ENCODE data around the gene MACROH2A1. TPM values are rescaled to one million over a fixed set of nuclear protein-coding genes. Genes with fewer than 3 reads are reported as not detected.

Gene MACROH2A1
- polyA plus RNA-seq, 1 donor = 99.7 TPM

GRCh38 chr5:135313405-135313804 is 85.6 kb downstream of the MACROH2A1 start:
- no peak for DNase-seq

DNA sequence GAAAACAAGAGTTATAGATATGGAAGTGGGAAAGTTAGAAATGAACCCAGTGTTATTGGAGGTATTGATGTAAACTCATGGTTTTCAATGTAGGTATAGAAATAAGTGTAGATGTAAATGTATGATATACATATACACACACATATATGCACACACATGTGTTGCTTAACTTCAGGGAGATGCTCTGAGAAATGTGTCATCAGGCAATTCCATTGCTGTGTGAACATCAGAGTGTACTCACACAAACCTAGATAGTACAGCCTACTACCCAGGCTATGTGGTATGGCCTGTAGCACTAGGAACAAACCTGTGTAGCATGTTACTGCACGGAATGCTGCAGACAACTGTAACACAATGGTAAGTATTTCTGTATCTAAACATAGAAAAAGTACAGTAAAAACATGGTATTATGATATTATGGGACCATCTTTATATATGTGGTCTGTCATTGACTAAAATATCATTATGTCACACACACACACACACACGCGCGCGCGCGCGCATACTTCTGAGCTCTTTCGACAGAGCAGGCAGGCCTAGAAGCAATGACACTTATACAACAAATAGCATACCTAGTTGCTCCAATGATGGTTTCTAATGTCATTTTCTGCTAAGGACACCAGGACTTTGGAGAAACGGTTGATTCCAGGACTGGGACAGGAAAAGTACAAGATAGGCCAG is 86.6 kb downstream of the MACROH2A1 start:
- no peak for DNase-seq

- no peak for DNase-seq
These were observed 88.6 kb downstream of the MACROH2A1 start for GRCh38 chr5:135310328-135310989.

- no peak for DNase-seq
These were observed 89.4 kb downstream of the MACROH2A1 start for GRCh38 chr5:135309391-135310327.

GRCh38 chr5:135308752-135309151 is 90.3 kb downstream of the MACROH2A1 start:
- DNase-seq = no peak

- DNase-seq = no peak
These were observed 90.8 kb downstream of the MACROH2A1 start for GRCh38 chr5:135308245-135308644.

- DNase-seq = no peak
These were observed 91.7 kb downstream of the MACROH2A1 start for GRCh38 chr5:135307143-135307903.

GRCh38 chr5:135306557-135306956 is 92.5 kb downstream of the MACROH2A1 start:
- no peak for DNase-seq

DNA sequence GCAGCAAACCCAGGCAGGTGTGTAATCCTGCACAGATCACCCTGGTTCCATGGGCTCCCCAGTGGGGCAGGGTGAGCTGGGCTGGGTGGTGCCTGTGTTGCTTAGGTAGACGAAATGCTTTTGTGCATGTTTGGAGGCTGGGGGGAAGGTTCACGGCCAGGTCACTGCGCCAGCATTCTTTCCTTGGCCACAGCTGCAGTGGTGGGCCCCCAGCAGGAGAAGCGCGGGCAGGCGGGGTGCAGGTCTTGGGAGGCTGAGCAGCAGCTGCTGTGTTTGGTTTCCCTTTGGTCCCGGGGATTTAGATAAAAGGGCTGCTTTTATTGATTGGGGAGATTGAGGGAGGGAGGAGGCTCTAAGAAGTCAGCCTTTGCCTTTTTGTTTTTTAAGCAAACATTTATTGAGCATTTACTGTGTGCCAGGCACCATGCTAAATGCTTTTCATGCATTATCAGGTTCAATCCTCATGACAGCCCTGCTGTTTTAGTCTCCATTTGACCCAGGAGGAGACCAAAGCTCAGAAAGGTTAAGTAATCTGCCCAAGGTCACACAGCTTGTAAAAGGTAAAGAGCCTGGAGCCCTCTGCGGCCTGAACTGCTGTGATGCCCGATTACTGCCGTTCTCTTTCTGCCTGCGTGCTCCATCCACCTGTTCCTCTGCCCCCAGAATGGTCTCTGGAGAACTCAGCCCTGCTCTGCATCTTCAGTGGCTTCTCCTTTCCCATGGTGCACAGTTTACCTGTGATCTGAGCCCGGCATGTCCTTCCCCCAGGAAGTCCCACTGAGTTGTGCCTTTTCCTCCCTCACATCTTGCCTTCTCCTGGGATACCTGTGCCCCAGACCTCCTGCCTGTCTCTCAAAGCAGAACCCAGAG is 94.4 kb downstream of the MACROH2A1 start:
- DNase-seq = no peak

DNA sequence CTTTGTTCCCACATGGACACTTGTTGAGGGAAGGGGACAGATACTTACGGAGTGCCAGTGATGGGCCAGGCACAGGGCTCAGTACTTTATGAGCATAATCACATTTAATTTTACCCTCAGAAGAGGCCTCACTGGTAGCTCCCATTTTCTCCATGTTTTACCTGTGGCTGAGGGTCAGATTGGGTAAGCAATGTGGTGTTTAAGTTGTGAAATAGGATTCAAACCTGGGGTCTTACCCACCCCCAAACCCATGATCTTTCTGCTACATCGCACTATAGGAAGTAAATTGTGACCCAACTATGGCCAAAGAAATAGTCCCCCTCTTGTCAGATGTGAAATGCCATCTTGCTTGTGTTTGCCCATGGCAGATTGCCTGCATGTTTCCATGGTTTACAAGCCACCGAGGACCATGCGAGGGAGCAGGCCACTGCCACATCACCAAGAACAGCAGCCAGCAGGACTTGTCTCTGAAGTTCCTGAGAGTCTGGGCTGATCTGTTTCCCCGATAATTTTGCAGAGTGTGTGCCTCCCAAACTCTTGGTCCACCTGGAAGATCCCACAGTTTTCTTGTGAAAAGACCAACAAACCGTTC is 95.4 kb downstream of the MACROH2A1 start:
- DNase-seq = no peak

DNA sequence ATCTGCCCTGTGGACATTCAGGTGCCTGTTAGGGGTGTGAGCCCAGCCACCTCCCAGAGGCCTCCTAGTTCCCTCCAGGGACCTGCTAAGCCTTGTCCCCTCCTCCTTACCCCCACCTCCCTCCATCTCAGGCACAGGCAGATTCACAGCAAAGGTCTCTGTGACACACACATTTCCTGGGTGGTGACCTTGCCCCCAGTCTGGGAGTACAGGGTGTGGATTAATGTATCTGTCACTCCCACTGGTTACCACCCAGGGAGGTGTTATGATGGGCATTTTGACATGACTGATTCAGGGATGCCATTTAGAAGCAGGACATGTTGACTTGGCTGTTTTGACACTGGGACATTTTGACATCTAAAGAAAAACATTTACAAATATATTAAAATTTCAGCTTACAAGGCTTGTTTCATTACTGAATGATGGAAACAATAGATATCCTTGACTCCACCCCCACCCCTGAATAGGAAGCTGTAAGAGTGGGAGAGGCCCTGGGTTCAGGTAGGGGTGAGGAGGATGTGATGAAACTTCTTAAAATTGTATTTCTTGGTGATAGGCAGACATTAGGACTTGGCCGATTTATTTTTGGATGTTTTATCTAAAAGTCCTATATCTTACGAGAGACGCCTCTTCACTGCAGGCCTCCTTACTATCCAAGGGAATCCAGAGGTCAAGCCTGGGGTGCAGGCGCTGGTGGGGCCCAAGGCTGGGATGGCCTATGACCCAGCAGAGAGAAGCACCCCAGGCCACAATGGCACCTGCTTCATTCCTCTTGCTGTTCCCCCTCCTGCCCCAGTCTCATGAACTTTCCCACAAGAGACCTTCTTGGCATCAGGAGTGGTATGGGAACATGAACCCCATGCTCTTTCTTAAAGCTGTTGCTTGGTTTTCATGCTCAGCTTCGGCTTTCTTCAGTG is 101.9 kb downstream of the MACROH2A1 start:
- DNase-seq = no peak

GRCh38 chr5:135295852-135296251 is 103.2 kb downstream of the MACROH2A1 start:
- DNase-seq = no peak

DNA sequence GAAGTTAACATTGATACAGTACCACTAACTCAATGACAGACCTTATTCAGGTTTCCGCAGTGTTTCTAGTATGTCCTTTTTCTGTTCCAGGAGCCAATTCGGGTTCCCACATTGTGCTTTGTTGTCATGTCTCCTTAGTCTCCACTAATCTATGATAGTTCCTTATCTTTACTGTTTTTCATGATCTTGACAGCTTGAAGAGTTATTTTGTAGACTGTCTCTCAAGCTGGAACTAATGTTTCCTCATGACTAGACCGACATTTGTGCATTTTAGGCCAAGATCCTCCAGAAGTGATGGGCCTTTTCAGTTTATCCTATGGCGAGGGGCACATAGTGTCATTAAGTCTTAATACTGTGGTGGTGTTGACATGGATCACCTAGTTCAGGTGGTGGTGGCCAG is 104.2 kb downstream of the MACROH2A1 start:
- DNase-seq = no peak

DNA sequence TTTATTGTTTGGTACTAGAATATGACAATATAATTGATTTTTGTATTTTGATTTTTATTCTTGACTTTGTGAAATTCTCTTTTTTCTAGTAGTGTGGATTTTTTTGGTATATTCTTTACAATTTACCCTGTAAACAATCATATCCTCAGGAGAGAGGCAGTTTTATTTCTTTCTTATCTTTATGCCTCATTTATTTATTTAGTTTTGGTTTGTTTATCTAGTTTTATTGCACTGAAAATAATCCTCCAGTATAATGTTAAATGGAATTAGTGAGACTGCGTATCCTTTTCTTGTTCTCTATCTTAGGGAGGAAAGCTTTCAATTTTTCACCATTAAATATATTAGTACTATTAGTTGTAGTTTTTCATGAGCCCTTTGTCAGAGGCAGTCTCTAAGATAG is 109.4 kb downstream of the MACROH2A1 start:
- DNase-seq = no peak

DNA sequence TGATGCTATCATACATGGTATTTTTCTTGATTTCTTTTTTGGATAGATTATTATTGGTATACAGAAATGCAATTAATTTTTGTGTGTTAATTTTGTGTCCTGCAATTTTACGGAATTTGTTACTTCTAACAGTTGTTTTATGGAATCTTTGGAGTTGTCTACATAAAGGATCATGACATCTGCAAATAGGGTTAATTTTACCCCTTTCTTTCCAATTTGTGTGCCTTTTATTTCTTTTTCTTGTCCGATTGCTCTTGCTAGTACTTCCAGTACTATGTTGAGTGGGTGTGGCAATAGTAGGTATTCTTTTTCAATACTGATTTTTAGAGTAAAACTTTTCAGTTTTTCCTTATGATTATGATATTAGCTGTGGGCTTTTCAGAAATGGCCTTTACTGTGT is 111.5 kb downstream of the MACROH2A1 start:
- no peak for DNase-seq
